ENCODE results near the gene UBXN2A. TPM values are rescaled to one million over a fixed set of nuclear protein-coding genes. Genes with fewer than 3 reads are reported as not detected.

The UBXN2A gene
- total and polyA plus RNA-seq, 10 of the 15 experiments (the other 5 are each of a cell fraction or from before 2014, with no cell fraction given) = 3.7 to 23.5 (median 14.6) TPM

- TF ChIP-seq STAT1 (conservative IDR thresholded peaks at IDR 0.05) (no peak), JUNB (IDR thresholded peaks at IDR 0.05) (no peak)
These were observed 706 bp downstream of the UBXN2A start (continued) for GRCh38 chr2:23940718-23941620.

GRCh38 chr2:23941644-23942043 is 1.4 kb downstream of the UBXN2A start:
- WGBS (ENCODE audit: insufficient coverage, insufficient replicate concordance, low lambda C conversion rate, missing lambda C conversion rate) = 87% methylated on average over 8 of the region's 8 CpGs
- ATAC-seq (no peak), FAIRE-seq (no peak), DNase-seq (ENCODE audit: low read depth, low spot score) (no peak)
- intact Hi-C loops (cut with micrococcal nuclease; ENCODE audit: unreplicated experiment) = no loop called here
- Histone ChIP-seq H3K79me2 (ENCODE audit: control insufficient read depth, insufficient read depth, low read length) (peaks cover 45% of the 10 kb centered on the region), H3K27me3 (replicated peaks in 1 of 2; ENCODE audit: control insufficient read depth in 2 of 2, insufficient read depth in 2 of 2, low read length in 1 of 2) (no peaks in the 10 kb centered on the region), H3K4me3 (peak overlapping the region; percentile 96; the same call in 1 of the 2 replicates), H3K9me3 (replicated peaks; ENCODE audit: control insufficient read depth, insufficient read depth, low read length) (no peaks in the 10 kb centered on the region), H3K9ac (ENCODE audit: control insufficient read depth, insufficient read depth, low read length) (no peak overlapping the region; the same call in 1 of the 2 replicates), H3K27ac (ENCODE audit: control insufficient read depth, insufficient read depth) (no peak overlapping the region), H2AFZ (ENCODE audit: control insufficient read depth, low read depth, low read length) (no peak overlapping the region), H3K4me1 (ENCODE audit: control insufficient read depth, insufficient read depth, low read length) (peaks cover 7% of the 10 kb centered on the region; the same call in 1 of the 2 replicates), H3K4me2 (ENCODE audit: control insufficient read depth, insufficient read depth) (peak overlapping the region; percentile 61), H3K36me3 (ENCODE audit: control insufficient read depth in 2 of 2, insufficient read depth in 2 of 2, low read length in 1 of 2) (no peaks in the 10 kb centered on the region), H4K20me1 (ENCODE audit: control insufficient read depth, insufficient read depth) (no peaks in the 10 kb centered on the region)
- BruUV-seq (replicated peaks) = no TSS peak
- CTCF ChIA-PET = interaction anchor here (0.9 to 4.9 kb wide), 4 partner anchors 15 to 850 kb away, joined by 3 to 58 read pairs (median 8); partner anchors contain the start of gene ATAD2B
- POLR2A ChIA-PET = interaction anchor here (0.8 to 5.3 kb wide), 4 partner anchors 10 to 110 kb away, joined by 3 to 97 read pairs (median 4); partner anchors contain the start of gene ATAD2B
- RAD21 ChIA-PET (ENCODE audit: unreplicated experiment) = interaction anchor here (0.6 to 4.7 kb wide), 3 partner anchors 15 to 143 kb away, joined by 3 to 84 read pairs (median 3); partner anchors contain the start of genes ATAD2B and TP53I3
- SMC1A ChIA-PET (ENCODE audit: uncharacterized antibody, unreplicated experiment) = interaction anchor here (0.5 to 8.1 kb wide), 7 partner anchors 9 to 135 kb away, joined by 3 to 65 read pairs (median 3); partner anchors contain the start of genes ATAD2B and SF3B6
- in situ Hi-C loops (cut with MboI) = no loop called here
- no peak for TF ChIP-seq FOS (IDR thresholded peaks at IDR 0.05; ENCODE audit: borderline replicate concordance, extremely low read depth, insufficient read length)
- no peak for TF ChIP-seq E4F1 (IDR thresholded peaks at IDR 0.05; ENCODE audit: borderline replicate concordance, partially characterized antibody)
- no peak for TF ChIP-seq SIN3A (IDR thresholded peaks at IDR 0.05; ENCODE audit: low read depth, low read length)
- no peak for TF ChIP-seq PAX8 (IDR thresholded peaks at IDR 0.05)
- no peak for TF ChIP-seq MYC (IDR thresholded peaks at IDR 0.05; ENCODE audit: insufficient read depth, insufficient read length, insufficient replicate concordance, low read length, severe bottlenecking)
- no peak for TF ChIP-seq HDAC6 (IDR thresholded peaks at IDR 0.05; ENCODE audit: unreplicated experiment)
- no peak for TF ChIP-seq SMARCA5 (IDR thresholded peaks at IDR 0.05)
- TF ChIP-seq SREBF2 (IDR thresholded peaks at IDR 0.05; ENCODE audit: low read length) = no peak
- TF ChIP-seq LARP7 (IDR thresholded peaks at IDR 0.05) = no peak
- TF ChIP-seq ZZZ3 (IDR thresholded peaks at IDR 0.05; ENCODE audit: control insufficient read depth, insufficient read length, low read depth) = no peak
- no peak for TF ChIP-seq STAT3 (IDR thresholded peaks at IDR 0.05; ENCODE audit: low read depth, low read length)
- no peak for TF ChIP-seq NRF1 (conservative IDR thresholded peaks at IDR 0.05; ENCODE audit: low read depth, low read length)
- no peak for TF ChIP-seq RUNX3 (IDR thresholded peaks at IDR 0.05; ENCODE audit: low read length)
- TF ChIP-seq TCF3 (IDR thresholded peaks at IDR 0.05; ENCODE audit: borderline replicate concordance, insufficient read depth, low read depth, low read length) = no peak
- no peak for TF ChIP-seq ZNF622 (IDR thresholded peaks at IDR 0.05)
